ENCODE measurements around the gene OR9Q1.

- TF ChIP-seq CTCF (IDR thresholded peaks at IDR 0.05; ENCODE audit: poor library complexity, severe bottlenecking) (no peak), POLR2AphosphoS5 (IDR thresholded peaks at IDR 0.05) (no peak), MXI1 (conservative IDR thresholded peaks at IDR 0.05; ENCODE audit: poor library complexity, severe bottlenecking) (no peak), TAF1 (IDR thresholded peaks at IDR 0.05; ENCODE audit: low read depth) (no peak), EZH2 (IDR thresholded peaks at IDR 0.05; ENCODE audit: borderline replicate concordance, insufficient read depth, low read length, poor library complexity, severe bottlenecking) (no peak)
Observed at GRCh38 chr11:57981536-57981935, 42.1 kb upstream of the OR9Q1 start.

Measured in neural cell (in vitro differentiated cells).